ENCODE measurements around the gene ATP6V0D1. TPM values are rescaled to one million over a fixed set of nuclear protein-coding genes. Genes with fewer than 3 reads are reported as not detected.

The ATP6V0D1 gene
- polyA plus RNA-seq, 4 donors, result 98.8 to 158 (median 137) TPM

DNA sequence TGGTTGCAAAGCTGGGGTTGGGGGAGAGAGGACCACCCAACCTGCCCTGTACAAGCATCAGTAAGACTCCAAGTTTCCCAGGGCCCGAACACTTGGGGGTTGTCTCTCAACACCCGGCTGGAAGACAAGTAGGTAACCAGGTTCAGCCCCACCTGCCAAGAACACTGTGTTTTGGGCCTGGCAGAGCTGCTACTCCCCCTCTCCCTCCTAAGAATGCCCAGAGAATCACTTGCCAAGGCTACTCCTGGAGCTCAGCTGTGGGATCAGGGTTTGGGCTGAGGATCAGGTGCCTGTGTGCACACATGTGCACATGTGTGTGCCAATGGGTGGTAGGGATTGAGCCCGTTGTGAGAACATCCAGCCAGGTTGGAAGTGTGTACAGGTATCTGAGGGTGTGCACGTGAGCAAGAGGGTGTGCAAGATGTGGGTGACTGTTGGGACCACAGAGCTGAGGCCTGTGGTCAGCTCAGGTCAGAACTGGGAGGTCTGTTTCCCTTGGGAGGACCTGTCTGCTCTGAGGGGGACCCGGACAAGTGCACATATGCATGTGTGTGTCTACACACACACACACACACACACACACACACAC, 47.7 kb downstream of the ATP6V0D1 start:
- no peak for DNase-seq
- no peak for FAIRE-seq
- H3K27ac ChIP-seq (ENCODE audit: low read depth in 1 of 3, low read length in 2 of 3), result peak overlapping the region in 2 of 3 donors; percentile 50 to 95
- no peaks in the 10 kb centered on the region for H3K9me3 ChIP-seq (ENCODE audit: control insufficient read depth in 2 of 2, insufficient read depth in 1 of 2, low read depth in 1 of 2, low read length in 1 of 2)
- peak overlapping the region in 1 of 3 donors; percentile 83 for H3K4me3 ChIP-seq (ENCODE audit: low read depth in 1 of 3, low read length in 3 of 3)
- H3K27me3 ChIP-seq (ENCODE audit: control insufficient read depth in 3 of 3, insufficient read depth in 3 of 3, low read length in 3 of 3), result peaks cover 0 to 28% (median 0%) of the 10 kb centered on the region in 3 donors
- H3K36me3 ChIP-seq (ENCODE audit: control insufficient read depth in 3 of 3, insufficient read depth in 2 of 3, low read depth in 1 of 3, low read length in 3 of 3), result peaks cover 5 to 40% (median 7%) of the 10 kb centered on the region in 3 donors
- peaks cover 0 to 22% (median 4%) of the 10 kb centered on the region in 3 donors for H3K4me1 ChIP-seq (ENCODE audit: control insufficient read depth in 3 of 3, insufficient read depth in 2 of 3, low read depth in 1 of 3, low read length in 2 of 3)
- 68 to 82% (median 76%) methylated on average over 5 of the region's 5 CpGs for WGBS, 3 donors

DNA sequence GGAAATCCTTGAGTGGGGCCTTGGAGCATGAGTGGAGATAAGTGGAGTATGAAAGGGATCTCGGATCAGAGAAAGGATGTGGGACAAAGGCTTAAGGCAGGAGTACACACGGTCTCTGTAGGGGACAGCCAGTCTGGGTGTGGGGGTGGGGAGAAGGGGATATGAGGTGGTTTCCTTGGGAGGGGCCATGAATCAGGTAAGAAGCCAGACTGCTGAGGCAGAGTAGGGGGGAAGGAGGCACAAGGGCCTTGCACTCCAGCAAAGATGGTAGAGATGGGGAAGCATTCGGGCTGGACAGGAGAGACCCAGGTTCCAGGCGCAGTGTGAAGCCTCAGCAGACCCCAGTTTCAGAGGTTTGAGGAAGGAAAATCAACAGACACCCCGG, 48.5 kb downstream of the ATP6V0D1 start:
- FAIRE-seq (no peak), DNase-seq (no peak)
- H3K4me3 ChIP-seq (ENCODE audit: low read depth in 1 of 3, low read length in 3 of 3), result peak overlapping the region in 2 of 3 donors; percentile 54 to 83
- WGBS, 3 donors, result 37 to 56% (median 46%) methylated on average over 5 of the region's 5 CpGs
- peaks cover 3 to 33% (median 5%) of the 10 kb centered on the region in 3 donors for H3K36me3 ChIP-seq (ENCODE audit: control insufficient read depth in 3 of 3, insufficient read depth in 2 of 3, low read depth in 1 of 3, low read length in 3 of 3)
- no peaks in the 10 kb centered on the region for H3K9me3 ChIP-seq (ENCODE audit: control insufficient read depth in 2 of 2, insufficient read depth in 1 of 2, low read depth in 1 of 2, low read length in 1 of 2)
- peak overlapping the region in 2 of 3 donors; percentile 50 to 95 for H3K27ac ChIP-seq (ENCODE audit: low read depth in 1 of 3, low read length in 2 of 3)
- H3K4me1 ChIP-seq (ENCODE audit: control insufficient read depth in 3 of 3, insufficient read depth in 2 of 3, low read depth in 1 of 3, low read length in 2 of 3), result peaks cover 0 to 25% (median 4%) of the 10 kb centered on the region in 3 donors
- peaks cover 0 to 31% (median 0%) of the 10 kb centered on the region in 3 donors for H3K27me3 ChIP-seq (ENCODE audit: control insufficient read depth in 3 of 3, insufficient read depth in 3 of 3, low read length in 3 of 3)

DNA sequence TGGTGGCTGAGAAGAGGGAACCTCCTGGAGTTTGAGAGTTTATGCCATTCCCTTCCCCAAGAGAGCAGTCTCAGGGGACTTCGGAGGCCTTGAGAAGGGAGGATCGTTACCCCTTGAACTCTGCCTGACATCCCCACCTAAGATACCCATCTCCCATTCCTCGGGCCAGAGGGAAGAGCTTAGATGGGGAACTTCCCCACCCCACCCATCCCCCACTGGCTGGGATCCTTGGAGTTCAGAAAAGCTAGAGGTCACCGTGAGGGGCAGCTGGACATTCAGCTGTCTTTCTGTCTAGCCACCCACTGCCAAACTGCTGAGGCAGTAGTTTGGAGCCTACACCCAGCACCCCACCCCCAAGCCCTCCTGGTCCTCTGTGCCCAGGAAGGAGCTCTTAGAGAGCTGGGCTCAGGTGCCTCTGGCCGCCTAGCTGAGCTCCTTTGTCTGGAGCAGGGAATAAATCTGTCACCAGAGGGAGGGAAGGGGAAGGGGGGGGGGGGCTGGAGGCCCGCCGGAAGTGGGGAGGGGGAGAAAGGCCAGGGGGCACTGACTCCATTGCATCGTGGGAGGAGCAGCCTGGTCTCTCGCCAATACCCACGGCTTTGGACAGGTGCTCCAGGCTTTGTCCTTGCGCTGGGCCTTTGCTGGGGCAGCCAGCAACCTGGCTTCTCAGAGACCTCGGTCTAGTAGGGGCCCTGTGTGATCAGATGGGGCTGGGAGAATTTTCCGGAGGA, 49.0 kb downstream of the ATP6V0D1 start:
- H3K27ac ChIP-seq (ENCODE audit: low read depth in 1 of 3, low read length in 2 of 3), result peak overlapping the region in 2 of 3 donors; percentile 88 to 95
- peak in 1 of 2 donors; percentile 53 for DNase-seq
- FAIRE-seq, result no peak
- peaks cover 3 to 27% (median 3%) of the 10 kb centered on the region in 3 donors for H3K36me3 ChIP-seq (ENCODE audit: control insufficient read depth in 3 of 3, insufficient read depth in 2 of 3, low read depth in 1 of 3, low read length in 3 of 3)
- H3K4me1 ChIP-seq (ENCODE audit: control insufficient read depth in 3 of 3, insufficient read depth in 2 of 3, low read depth in 1 of 3, low read length in 2 of 3), result peaks cover 0 to 25% (median 4%) of the 10 kb centered on the region in 3 donors
- H3K4me3 ChIP-seq (ENCODE audit: low read depth in 1 of 3, low read length in 3 of 3), result peak overlapping the region; percentile 31 to 83 (median 54)
- WGBS, 3 donors, result 15 to 32% (median 22%) methylated on average over 11 to 13 of the region's 13 CpGs
- no peaks in the 10 kb centered on the region for H3K9me3 ChIP-seq (ENCODE audit: control insufficient read depth in 2 of 2, insufficient read depth in 1 of 2, low read depth in 1 of 2, low read length in 1 of 2)
- peaks cover 0 to 31% (median 0%) of the 10 kb centered on the region in 3 donors for H3K27me3 ChIP-seq (ENCODE audit: control insufficient read depth in 3 of 3, insufficient read depth in 3 of 3, low read length in 3 of 3)

DNA sequence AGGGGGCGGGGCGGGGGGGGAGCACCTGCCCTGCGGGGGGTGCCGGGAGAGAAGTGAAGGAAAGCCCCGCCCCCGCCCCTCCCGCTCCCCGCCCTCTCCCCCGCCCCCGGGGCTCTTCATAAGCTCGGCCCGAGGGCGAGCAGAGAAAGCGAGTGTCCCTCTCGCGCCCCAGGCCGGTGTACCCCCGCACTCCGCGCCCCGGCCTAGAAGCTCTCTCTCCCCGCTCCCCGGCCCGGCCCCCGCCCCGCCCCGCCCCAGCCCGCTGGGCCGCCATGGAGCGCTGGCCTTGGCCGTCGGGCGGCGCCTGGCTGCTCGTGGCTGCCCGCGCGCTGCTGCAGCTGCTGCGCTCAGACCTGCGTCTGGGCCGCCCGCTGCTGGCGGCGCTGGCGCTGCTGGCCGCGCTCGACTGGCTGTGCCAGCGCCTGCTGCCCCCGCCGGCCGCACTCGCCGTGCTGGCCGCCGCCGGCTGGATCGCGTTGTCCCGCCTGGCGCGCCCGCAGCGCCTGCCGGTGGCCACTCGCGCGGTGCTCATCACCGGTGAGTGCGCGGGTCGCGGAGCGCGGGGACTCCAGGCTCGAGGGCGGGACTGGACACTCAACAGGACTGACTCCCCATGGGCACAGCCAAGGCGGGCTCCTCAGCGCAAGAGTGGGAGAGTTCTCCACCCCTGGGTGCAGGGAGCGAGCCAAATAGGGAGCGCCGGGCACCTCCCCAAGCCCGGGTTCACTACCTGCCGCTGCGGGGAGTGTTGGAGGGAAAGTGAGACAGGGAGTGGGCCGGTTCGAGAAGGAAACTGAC, 49.8 kb downstream of the ATP6V0D1 start, which contains the start of gene HSD11B2:
Gene HSD11B2, plus strand, starts transcription at position 145 of the 798 bp plus-strand sequence. Its CDS starts 128 bp downstream, at position 273.
- Histone ChIP-seq H3K27me3 (ENCODE audit: control insufficient read depth in 3 of 3, insufficient read depth in 3 of 3, low read length in 3 of 3) (peaks cover 0 to 31% (median 0%) of the 10 kb centered on the region in 3 donors), H3K4me3 (ENCODE audit: low read depth in 1 of 3, low read length in 3 of 3) (peak within 1 kb of the TSS; percentile 31 to 83 (median 54)), H3K27ac (ENCODE audit: low read depth in 1 of 3, low read length in 2 of 3) (peak within 1 kb of the TSS; percentile 8 to 97 (median 95)), H3K9me3 (ENCODE audit: control insufficient read depth in 2 of 2, insufficient read depth in 1 of 2, low read depth in 1 of 2, low read length in 1 of 2) (no peaks in the 10 kb centered on the region), H3K4me1 (ENCODE audit: control insufficient read depth in 3 of 3, insufficient read depth in 2 of 3, low read depth in 1 of 3, low read length in 2 of 3) (peaks cover 0 to 25% (median 4%) of the 10 kb centered on the region in 3 donors), H3K36me3 (ENCODE audit: control insufficient read depth in 3 of 3, insufficient read depth in 2 of 3, low read depth in 1 of 3, low read length in 3 of 3) (peaks cover 0 to 20% (median 3%) of the 10 kb centered on the region in 3 donors)
- no peak for FAIRE-seq
- peak; percentile 81 to 93 for DNase-seq
- 1% methylated on average over 39 to 87 of the region's 87 CpGs for WGBS, 3 donors

DNA sequence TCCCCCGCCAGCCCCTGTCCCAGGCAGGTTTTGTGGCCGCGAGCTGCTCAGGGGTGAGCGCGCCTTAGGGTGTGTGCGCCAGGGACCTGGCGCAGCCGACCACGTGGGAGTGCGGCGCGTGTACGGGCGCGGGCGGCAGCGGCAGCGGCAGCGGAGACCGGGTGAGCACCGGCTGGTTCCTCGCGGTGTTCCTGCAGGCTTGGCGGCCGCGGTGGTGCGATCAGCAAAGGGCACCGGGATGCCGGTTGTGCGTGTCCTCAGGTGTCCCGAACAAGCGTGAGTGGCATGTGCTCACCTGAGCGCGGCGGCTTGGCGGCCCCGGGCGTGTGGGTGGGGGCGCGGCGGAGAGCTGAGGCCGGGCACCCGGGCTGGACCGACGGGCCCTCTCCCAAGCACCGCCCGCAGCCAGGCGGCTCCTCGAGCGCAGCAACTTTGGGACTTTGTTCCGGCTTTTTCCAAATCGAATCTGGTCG, 50.4 kb downstream of the ATP6V0D1 start:
- WGBS, 3 donors, result 0 to 1% (median 0%) methylated on average over 42 to 53 of the region's 53 CpGs
- Histone ChIP-seq H3K27me3 (ENCODE audit: control insufficient read depth in 3 of 3, insufficient read depth in 3 of 3, low read length in 3 of 3) (peaks cover 0 to 36% (median 0%) of the 10 kb centered on the region in 3 donors), H3K9me3 (ENCODE audit: control insufficient read depth in 2 of 2, insufficient read depth in 1 of 2, low read depth in 1 of 2, low read length in 1 of 2) (no peaks in the 10 kb centered on the region), H3K4me1 (ENCODE audit: control insufficient read depth in 3 of 3, insufficient read depth in 2 of 3, low read depth in 1 of 3, low read length in 2 of 3) (peaks cover 0 to 25% (median 4%) of the 10 kb centered on the region in 3 donors), H3K36me3 (ENCODE audit: control insufficient read depth in 3 of 3, insufficient read depth in 2 of 3, low read depth in 1 of 3, low read length in 3 of 3) (peaks cover 0 to 15% (median 0%) of the 10 kb centered on the region in 3 donors), H3K27ac (ENCODE audit: low read depth in 1 of 3, low read length in 2 of 3) (peak overlapping the region; percentile 8 to 97 (median 95)), H3K4me3 (ENCODE audit: low read depth in 1 of 3, low read length in 3 of 3) (peak overlapping the region; percentile 15 to 83 (median 33))
- peak in 1 of 2 donors; percentile 76 for DNase-seq
- no peak for FAIRE-seq

DNA sequence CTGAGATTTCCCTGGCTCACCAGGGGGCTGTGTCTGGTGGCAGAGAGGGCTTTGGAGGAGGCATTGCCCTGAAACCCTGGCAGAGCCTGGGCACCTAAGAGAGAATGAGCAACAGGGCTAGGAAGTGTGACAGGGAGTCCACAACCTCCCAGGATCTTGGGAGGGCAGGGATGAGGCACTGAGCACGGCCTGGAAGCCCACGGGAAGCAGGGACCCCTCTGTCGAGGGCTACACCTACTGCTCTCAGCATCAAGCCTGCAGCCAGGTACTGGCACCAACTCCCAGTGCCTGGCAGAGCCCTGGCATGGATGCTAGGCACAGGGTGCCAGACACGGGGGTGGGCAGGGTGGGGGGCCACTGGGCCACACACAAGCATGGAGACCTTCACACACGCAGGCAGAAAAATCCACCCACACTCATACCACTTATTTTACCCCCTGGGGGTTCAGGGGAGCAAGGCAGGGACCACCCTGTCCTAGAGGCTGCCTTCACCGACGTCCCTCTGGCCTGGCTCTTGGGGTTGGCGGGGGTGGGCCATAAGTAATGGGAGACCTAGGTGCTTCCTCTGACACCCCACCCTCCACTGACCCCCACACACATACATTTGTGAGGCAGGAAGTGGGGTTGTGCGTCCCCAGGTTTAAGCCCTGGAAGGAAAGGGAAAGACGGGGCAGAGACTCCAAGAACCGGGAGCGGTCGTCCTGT, 51.0 kb downstream of the ATP6V0D1 start:
- H3K4me1 ChIP-seq (ENCODE audit: control insufficient read depth in 3 of 3, insufficient read depth in 2 of 3, low read depth in 1 of 3, low read length in 2 of 3), result peaks cover 0 to 25% (median 4%) of the 10 kb centered on the region in 3 donors
- peak overlapping the region; percentile 8 to 97 (median 95) for H3K27ac ChIP-seq (ENCODE audit: low read depth in 1 of 3, low read length in 2 of 3)
- WGBS, 3 donors, result 5 to 34% (median 19%) methylated on average over 12 to 13 of the region's 13 CpGs
- FAIRE-seq (no peak), DNase-seq (no peak)
- H3K36me3 ChIP-seq (ENCODE audit: control insufficient read depth in 3 of 3, insufficient read depth in 2 of 3, low read depth in 1 of 3, low read length in 3 of 3), result peaks cover 0 to 10% (median 0%) of the 10 kb centered on the region in 3 donors
- H3K27me3 ChIP-seq (ENCODE audit: control insufficient read depth in 3 of 3, insufficient read depth in 3 of 3, low read length in 3 of 3), result peaks cover 0 to 42% (median under 1%) of the 10 kb centered on the region in 3 donors
- H3K4me3 ChIP-seq (ENCODE audit: low read depth in 1 of 3, low read length in 3 of 3), result peak overlapping the region; percentile 15 to 83 (median 33)
- H3K9me3 ChIP-seq (ENCODE audit: control insufficient read depth in 2 of 2, insufficient read depth in 1 of 2, low read depth in 1 of 2, low read length in 1 of 2), result no peaks in the 10 kb centered on the region

DNA sequence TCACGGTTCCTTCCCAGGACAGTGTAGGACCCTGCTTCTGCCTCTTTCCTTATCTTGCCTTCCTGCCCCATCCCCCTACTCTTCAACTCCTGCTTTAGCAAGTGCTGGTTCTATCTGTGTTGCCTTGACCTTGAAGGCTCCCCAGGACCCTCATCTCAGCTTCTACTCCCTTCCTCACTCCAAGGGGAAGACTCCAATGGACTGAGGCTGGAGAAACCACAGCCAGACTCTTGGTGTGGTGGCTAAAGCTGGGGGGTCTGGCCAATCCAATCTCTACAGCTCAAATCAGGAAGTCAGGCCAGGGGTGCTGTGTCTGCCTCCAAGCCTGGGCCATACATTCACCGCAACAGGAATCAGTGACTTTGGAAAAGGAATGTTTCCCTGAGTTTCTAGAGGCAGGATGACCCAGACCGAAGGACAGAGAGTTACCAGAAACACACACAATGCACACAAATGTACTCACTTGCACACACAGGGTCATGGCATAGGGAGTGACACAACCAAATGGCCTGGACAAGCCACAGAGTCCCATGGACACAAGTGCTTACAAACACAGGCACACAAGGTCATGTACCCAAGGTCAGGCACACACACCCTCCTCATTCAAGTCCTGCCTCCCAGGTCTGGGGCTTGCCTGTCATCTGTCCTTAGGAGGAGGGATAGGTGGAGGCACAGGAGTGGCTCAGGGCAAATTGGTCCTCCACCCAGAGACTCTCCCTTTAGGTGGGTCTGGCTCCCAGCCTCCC, 51.7 kb downstream of the ATP6V0D1 start:
- H3K27ac ChIP-seq (ENCODE audit: low read depth in 1 of 3, low read length in 2 of 3), result peak overlapping the region in 2 of 3 donors; percentile 95 to 97
- H3K9me3 ChIP-seq (ENCODE audit: control insufficient read depth in 2 of 2, insufficient read depth in 1 of 2, low read depth in 1 of 2, low read length in 1 of 2), result no peaks in the 10 kb centered on the region
- H3K36me3 ChIP-seq (ENCODE audit: control insufficient read depth in 3 of 3, insufficient read depth in 2 of 3, low read depth in 1 of 3, low read length in 3 of 3), result peaks cover 0 to 9% (median 0%) of the 10 kb centered on the region in 3 donors
- H3K4me3 ChIP-seq (ENCODE audit: low read depth in 1 of 3, low read length in 3 of 3), result peak overlapping the region in 1 of 3 donors; percentile 83
- no peak for FAIRE-seq
- WGBS, 3 donors, result 75 to 86% (median 76%) methylated on average over 3 of the region's 3 CpGs
- peaks cover 0 to 49% (median 4%) of the 10 kb centered on the region in 3 donors for H3K27me3 ChIP-seq (ENCODE audit: control insufficient read depth in 3 of 3, insufficient read depth in 3 of 3, low read length in 3 of 3)
- peak; percentile 32 to 95 for DNase-seq
- H3K4me1 ChIP-seq (ENCODE audit: control insufficient read depth in 3 of 3, insufficient read depth in 2 of 3, low read depth in 1 of 3, low read length in 2 of 3), result peaks cover 0 to 25% (median 4%) of the 10 kb centered on the region in 3 donors

All from small intestine (tissue), 7 donors.